Fibroblast of mammary gland (primary cell): ENCODE measurements around the gene LDLRAP1.

ENCODE experiments used
- DNase-seq: peaks from one replicate; pipeline ENCODE4 v3.0.0-alpha.2; 2010; ENCODE audit warnings: low read depth
- H3K4me3 ChIP-seq: 2 replicates; pipeline ENCODE4 v1.5.1; 2011; ENCODE audit warnings: low read depth, mild to moderate bottlenecking, low read length, moderate library complexity; ENCODE audit not compliant: control insufficient read depth
- TF ChIP-seq, protein P1 (sequence below): conservative IDR thresholded peaks from 2 replicates; pipeline ENCODE4 v1.5.1; 2011; ENCODE audit warnings: low read depth, low read length, inconsistent platforms; ENCODE audit not compliant: control insufficient read depth, insufficient read depth

Gene LDLRAP1

DNA sequence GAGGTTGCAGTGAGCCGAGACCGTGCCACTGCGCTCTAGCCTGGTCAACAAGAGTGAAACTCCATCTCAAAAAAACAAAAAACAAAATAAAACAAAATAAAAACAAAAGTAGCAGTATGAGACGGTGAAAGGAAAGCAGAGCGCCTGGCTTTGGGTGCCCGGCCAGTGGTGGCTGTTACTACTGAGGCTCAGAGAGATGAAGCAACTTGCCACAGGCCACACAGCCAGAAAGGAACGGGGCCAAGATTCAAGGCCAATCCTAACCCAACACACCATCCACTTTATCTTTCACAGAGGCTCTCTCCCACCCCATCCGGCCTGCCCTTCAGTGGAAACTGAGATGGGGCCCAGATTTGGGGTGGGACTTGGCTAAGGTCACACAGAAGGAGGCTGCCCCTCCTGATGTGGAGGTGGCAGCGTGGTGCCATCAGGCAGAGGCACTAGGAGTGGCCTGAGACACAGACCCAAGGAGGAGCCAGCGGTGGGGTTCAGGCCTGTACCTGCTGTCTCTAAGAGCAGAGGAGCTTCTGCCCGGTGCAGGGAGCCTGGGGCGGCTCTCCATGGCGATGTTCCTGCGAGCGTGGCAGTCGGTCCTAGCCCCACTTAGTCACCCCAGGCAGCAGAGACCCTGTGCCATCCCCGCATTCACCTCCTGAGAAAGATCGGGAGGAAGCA lies 33.2 kb downstream of the LDLRAP1 start:
- TF ChIP-seq, protein P1, sequence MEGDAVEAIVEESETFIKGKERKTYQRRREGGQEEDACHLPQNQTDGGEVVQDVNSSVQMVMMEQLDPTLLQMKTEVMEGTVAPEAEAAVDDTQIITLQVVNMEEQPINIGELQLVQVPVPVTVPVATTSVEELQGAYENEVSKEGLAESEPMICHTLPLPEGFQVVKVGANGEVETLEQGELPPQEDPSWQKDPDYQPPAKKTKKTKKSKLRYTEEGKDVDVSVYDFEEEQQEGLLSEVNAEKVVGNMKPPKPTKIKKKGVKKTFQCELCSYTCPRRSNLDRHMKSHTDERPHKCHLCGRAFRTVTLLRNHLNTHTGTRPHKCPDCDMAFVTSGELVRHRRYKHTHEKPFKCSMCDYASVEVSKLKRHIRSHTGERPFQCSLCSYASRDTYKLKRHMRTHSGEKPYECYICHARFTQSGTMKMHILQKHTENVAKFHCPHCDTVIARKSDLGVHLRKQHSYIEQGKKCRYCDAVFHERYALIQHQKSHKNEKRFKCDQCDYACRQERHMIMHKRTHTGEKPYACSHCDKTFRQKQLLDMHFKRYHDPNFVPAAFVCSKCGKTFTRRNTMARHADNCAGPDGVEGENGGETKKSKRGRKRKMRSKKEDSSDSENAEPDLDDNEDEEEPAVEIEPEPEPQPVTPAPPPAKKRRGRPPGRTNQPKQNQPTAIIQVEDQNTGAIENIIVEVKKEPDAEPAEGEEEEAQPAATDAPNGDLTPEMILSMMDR, result no peak
- DNase-seq, result no peak
- no peak overlapping the region for H3K4me3 ChIP-seq

DNA sequence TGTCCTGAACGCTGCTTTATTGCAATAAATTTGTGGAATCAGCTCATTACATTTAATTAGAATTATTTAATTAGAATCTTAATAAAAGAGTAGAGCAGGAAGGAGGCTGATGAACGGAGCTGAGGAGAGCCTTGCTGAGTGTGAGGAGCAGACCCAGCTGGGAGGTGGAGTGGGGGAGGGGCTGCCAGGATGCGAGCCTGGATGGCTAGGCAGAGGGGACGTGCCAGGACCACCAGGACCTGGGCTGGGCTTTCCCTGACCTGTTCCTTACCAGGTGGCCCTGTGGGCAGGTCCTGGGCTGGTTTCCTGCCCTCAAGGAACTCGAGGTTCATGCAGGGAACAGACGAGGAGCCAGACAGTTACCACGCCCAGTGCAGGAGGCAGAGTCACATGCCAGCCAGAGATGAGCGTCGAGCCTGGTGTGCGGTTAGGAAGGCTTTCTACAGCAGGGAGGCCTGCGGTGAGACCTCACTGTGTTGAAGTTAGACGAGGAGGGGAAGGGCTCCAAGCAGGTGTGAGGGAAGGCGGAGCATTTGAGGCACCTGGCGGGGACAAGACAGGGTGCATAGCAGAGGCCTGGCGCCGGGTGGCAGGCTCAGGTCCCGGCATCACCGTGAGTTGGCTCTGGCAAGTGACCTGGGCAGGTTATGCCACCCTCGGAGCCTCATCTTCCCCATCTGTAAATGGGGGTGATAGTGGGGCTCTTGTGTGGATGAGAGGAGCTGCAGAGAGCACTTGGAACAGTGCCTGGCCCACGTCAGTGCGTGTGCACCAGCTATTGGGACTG lies 33.9 kb downstream of the LDLRAP1 start:
- no peak overlapping the region for H3K4me3 ChIP-seq
- TF ChIP-seq, protein P1, result no peak
- no peak for DNase-seq

DNA sequence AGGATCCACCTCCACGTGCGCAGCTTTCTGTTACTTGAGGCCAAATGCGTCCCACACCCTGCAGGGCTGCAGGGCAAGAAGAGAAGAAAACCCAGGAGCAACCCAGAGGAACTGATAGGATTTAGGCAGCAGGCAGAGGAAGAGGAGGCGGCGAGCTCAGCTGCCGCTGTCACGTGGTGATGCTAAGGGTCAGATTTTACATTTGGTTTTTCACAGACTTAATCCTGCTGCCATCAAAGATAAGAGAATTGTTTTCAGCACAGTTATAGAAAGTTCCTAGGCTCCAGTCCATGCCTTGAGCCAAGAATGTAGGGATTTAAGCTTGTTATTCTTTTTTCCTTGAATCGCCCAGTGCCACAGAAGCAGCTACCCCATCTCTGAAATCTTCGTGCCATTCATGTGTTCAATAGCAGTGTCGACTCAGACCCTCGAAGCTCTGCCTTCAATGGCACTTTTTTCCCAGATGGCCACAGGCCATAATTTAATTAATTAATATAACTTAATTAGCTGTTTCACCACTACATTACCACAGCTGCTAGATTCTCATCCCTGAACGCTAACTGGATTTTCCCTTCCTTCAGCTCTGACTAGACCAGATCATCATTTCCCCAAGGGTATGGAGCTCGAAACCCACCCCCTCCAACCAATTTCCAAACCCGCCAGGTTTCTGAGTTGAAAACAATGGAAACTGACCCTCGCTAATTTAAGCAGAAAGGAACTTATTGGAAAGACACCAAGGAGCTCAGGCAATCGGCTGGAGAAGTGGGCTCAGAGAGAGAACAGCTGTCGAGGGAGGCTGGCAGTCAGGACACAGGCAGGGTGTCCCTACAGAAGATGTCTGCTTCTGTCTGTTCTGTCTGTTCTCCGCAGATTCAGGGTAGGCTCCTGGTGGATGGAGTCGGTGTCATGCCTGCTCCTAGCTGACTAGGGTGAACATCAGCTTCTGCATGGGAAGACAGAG lies 36.2 kb downstream of the LDLRAP1 start:
- DNase-seq, result no peak
- H3K4me3 ChIP-seq, result no peak overlapping the region
- TF ChIP-seq, protein P1, result no peak

GRCh38 chr1:25580927-25581326 lies 37.5 kb downstream of the LDLRAP1 start:
- no peak for DNase-seq
- no peak overlapping the region for H3K4me3 ChIP-seq
- TF ChIP-seq, protein P1, result no peak

GRCh38 chr1:25581764-25582163 lies 38.4 kb downstream of the LDLRAP1 start:
- no peak overlapping the region for H3K4me3 ChIP-seq
- TF ChIP-seq, protein P1, result no peak
- DNase-seq, result no peak

DNA sequence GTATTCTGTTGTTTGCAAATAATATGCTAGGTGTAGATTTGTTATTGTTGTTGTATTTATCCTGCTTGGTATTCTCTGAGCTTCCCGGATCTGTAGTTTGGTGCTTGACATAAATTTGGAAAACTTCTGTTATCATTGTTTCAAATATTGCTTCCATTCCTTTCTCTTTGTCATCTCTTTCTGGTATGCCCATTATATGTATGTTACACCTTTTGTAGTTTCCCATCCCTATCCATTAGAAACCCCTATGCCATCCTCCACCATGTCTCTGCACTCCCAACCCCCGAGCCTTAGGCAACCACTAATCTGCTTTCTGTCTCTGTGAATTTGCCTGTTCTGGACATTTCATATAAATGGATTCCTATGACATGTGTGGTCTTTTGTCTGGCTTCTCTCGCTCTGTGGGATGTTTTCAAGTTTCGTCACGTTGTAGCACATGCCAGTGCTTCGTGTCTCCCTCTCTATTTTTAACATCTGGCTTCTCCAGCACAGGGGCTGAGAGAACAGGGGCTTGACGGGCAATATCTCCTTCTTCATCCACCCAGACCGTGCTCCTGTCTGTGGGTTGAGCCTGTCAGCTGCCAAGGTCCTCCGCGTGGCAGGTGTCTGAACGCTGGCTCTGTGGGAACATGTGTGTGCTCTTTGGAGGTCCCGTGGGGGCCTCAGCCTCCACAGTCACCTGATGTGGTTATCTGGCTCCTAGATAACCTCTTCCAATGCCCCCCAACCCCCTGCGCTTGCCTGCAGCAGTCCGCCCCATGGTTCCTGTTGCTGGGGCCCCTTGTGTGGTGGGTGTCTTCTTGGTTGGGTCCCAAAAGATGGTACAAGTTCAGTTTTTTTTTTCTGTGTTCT lies 40.3 kb downstream of the LDLRAP1 start:
- DNase-seq, result no peak
- TF ChIP-seq, protein P1, result no peak
- no peak overlapping the region for H3K4me3 ChIP-seq
